NCI-H226 (cell line): ENCODE measurements around the gene CTNNA2.

Source experiments
- DNase-seq: peaks from one replicate; pipeline ENCODE4 v3.0.0-alpha.2; 2015

The CTNNA2 gene

GRCh38 chr2:79512442-79513401, at the start of gene CTNNA2:
Gene CTNNA2 (plus strand): TSS chr2:79513051.
- DNase-seq = no peak

- no peak for DNase-seq
Measured at GRCh38 chr2:79487399-79487798, 25.5 kb upstream of the CTNNA2 start.

GRCh38 chr2:79511320-79511951, 1.4 kb upstream of the CTNNA2 start:
- no peak for DNase-seq

GRCh38 chr2:79513711-79514110, 860 bp downstream of the CTNNA2 start:
- DNase-seq = no peak

DNA sequence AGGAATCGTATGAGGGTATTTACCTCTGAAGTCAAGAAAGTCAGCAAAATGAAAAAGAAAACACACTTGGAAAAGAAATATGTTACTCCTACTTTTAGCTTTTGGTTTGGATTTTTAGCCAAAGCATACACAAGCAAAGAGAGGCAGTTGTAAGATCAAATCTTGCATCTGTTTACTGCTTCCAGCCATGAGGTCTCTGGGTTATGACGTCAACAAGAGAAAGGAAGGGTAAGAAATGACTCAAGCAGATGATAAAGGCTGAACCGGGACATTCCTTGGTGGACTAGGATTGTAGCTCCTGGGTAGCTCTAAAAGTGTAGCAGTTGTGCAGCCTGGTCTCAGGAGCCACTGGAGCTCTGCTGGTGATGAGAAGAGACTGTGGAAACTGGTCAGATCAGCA, 16.8 kb downstream of the CTNNA2 start:
- DNase-seq = no peak

DNA sequence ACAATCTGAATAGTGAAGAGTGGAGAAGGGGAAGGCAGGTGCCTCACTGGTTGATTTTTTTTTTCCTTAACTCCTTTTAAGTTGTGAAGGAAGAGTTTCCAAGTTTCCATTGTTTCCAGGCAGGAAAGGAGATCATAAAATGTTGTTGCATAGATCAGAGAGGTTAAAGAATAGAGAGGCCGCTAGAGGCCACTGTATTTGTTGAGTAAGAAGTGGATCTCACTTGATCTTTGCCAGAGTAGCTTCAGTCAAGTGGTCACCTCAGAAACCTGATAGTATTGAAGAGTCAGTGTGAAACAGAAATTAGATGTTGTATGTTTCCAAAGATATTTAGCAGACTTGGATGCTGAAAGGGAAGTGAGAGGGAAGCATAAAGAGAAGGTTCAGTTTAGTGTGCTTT, 17.6 kb downstream of the CTNNA2 start:
- no peak for DNase-seq

DNA sequence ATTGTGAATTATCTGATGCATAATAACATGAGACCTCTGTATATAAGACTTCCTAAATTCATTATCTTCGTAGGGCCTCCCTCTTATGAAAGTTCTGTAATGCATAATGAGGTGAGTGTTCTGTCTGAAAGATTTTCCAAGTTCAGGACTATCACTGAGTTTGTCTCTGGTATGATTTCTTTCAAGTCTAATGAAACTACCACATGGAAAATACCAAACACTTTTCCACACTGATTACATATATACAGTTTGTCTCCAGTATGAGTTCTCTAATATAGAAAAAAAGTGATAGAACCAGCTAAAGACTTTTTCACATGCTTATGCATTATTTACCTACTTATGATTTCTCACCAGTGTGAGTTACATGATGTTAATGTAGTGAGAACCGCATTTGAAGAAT, 34.7 kb downstream of the CTNNA2 start:
- DNase-seq = no peak

DNA sequence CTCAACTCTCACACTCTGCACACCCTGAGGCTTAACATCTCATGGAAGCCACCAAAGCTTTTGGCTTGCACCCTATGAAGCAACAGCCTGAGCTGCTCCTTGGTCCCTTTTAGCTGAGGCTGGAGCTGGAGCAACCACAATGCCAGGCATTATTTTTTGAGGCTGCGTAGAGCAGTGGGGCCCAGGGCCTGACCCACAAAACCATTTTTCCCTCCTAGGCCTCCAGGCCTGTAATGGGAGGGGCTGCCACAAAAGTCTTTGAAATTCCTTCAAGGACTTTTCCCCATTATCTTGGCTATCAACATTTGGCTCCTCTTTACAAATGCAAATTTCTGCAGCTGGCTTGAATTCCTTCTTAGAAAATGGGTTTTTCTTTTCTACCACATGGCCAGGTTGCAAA, 39.8 kb downstream of the CTNNA2 start:
- DNase-seq = no peak

DNA sequence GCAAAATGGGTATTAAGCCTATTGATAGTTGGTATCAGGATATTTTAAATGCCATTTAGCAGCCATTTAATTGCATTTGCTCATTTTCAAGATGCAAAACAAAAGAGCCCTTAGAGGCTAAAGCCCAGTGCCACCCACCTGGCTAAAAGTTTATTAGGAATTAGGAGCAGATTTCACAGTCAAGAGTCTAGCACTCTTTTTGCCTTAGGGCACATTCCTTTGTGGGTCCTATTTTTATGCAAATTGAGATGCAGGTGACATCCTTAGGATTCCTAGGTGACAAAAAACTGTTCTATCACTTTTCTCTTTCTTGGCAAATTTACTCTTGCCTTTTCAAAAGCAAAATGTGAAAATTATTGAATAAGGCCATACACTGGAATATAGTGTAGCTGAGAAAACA, 42.0 kb downstream of the CTNNA2 start:
- no peak for DNase-seq

- DNase-seq = no peak
Measured at GRCh38 chr2:79564065-79564464, 51.2 kb downstream of the CTNNA2 start.

DNA sequence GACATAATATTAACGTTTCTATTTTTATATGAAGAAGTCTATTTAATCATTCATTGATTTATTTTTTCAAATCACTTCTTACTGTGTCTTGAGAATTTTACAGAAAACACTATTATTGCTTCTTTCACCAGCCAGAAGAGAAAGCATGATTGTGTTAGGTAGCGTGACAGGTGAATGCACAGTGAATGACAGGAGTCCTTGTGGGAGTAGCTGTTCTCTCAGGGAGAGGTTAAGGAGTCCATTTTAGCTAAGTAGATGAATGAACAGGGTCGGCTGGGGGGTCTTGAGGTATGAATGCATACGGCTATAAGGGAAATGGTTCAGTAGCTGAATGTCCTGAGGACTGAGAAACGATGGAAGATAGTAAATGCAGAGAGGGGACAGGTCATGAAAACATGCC, 56.2 kb downstream of the CTNNA2 start:
- DNase-seq = no peak

- DNase-seq = no peak
Measured at GRCh38 chr2:79573895-79574674, 61.2 kb downstream of the CTNNA2 start.

- no peak for DNase-seq
Measured at GRCh38 chr2:79576451-79576850, 63.6 kb downstream of the CTNNA2 start.

DNA sequence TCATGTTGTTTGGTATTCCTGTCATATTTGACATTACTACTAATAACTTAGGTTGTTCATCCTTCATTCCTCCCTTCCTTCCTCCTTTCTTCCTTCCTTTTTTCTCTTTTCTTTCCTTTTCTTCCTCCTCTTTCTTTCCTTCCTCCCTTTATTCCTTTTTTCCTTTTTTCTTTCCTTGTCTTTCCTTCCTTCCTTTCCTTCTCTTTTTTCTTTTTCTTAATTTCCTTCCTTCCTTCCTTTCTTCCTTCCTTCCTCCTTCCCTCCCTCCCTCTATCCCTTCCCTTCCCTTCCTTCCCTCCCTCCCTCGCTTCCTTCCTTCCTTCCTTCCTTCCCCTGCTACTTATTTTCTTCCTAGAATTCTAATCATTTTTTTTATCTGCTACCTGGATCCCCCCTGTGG, 66.1 kb downstream of the CTNNA2 start:
- no peak for DNase-seq

- no peak for DNase-seq
Measured at GRCh38 chr2:79580175-79580574, 67.3 kb downstream of the CTNNA2 start.

DNA sequence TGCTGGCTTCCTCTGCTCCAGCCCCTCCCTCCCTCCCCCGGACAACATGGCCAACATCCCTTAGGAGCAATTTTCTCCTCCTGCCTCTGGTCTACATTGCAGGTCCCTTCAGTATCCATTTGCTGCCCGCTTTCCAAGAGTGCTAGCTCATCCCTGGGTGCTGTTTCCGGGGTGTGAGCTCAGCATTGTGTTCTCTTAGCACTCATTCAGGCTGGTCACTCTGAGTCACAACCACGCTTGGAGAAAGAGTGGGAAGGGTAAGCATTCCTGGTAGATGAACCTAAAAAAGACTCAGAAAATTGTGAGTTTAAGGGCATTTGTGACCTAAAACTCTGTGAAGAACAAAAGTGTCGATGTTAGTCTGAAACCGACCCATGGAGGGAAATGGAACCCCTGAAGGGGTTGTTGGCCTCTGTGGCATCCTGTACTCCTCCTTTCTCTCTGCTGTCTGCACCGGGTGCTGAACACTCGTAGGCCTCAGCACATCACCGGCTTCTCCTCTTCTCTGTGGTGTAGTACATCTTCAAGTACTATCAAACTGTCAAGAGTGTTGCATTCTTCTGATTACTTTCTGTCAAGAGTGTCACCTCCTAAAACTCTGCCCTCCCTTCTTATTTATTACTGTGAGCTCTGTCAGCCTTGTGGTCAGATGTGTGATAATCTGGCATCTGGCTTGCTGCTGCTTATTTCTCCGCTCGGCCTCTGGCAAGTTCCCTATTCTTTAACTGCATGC, 73.0 kb downstream of the CTNNA2 start:
- DNase-seq = no peak

- no peak for DNase-seq
Measured at GRCh38 chr2:79591281-79591680, 78.4 kb downstream of the CTNNA2 start.

GRCh38 chr2:79593237-79593867, 80.5 kb downstream of the CTNNA2 start:
- no peak for DNase-seq

- DNase-seq = no peak
Measured at GRCh38 chr2:79596403-79596802, 83.6 kb downstream of the CTNNA2 start.

DNA sequence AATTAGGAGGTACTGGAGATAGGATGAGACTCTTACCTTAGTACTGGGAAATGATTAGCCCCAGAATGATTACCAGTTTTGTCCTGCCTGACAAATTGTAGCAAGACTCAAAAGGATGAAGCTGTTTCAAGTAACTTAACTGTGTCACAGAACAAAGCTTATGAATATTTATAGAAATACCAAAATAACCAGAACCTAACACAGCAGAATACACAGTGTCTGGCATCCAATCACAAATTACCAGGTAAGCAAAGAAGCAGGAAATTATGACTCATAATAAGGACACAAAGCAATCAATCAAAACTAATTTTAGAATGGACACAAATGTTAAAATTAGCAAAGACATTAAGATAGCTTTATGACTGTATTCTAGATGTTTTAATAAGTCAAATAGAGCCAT, 91.9 kb downstream of the CTNNA2 start:
- no peak for DNase-seq

- DNase-seq = no peak
Measured at GRCh38 chr2:79611448-79612016, 98.7 kb downstream of the CTNNA2 start.

DNA sequence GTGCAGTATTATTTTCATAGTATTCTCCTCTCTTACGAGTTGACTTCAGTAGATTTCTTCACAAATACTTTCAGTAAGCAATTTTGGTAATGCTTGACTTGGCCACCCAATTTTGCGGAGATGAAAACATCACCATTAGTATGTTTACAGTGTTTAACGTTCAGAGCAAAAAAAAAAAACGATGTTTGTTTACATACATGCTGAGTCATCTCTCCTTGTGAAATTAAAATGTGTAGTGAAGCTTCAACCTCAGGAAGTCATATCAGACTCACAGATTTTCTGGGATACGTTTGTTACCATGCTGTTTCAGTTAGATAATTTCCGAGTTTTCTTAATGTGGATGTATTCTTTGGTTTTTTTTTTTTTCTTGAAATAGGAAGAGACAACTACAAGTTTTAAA, 100.1 kb downstream of the CTNNA2 start:
- DNase-seq = no peak
